ENCODE data around the gene ZNF354C.
"Not testable (repeated sequence)": the region's sequence is repeated elsewhere in the genome, so short reads cannot be mapped to it uniquely, and the experiment has no call there.

The ZNF354C gene

DNA sequence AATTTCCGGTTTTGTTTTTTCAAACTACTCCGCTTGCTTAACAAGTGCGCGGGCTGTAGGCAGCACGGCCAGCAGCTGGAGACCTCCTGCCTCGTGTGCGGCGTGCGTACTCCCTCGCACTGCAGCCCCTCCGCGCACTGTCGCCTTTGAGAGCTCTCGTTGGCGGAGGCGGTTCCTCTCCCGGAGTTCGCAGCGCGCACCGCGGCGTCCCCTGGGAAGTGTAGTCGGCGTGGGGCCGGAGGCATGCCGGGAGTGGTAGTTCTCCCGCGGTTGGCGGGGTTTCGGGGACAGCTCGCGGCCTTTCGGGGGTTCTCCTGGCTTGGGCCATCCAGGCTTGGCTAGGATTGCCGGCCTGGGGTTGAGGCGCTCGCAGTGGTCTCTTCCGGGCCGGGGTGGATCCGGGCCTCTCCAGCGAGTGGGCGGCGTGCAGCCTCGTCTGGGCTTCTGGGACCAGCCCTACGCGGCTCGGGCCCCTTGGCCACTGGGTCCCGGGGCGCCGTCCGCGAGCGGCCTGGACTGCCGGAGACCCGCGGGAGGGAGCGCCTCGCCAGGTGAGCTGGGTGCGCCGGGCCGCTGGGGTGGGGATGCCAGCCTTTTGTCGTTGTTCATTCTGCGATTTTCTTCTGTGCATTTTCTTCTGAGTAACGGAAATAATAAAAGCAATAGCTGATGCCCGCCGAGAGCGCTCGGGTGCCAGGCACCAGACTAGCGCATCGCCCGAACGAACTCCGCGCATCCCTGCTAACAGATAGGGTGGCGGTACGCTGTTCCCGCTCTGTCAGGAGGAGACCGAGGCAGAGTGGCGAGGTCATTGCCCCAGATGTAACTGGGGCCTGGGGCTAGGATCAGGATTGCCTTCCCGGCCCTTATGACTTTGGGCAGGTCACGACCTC lies at the start of gene ZNF354C:
ZNF354C (plus strand) TSS at position 258 of the 893 bp plus-strand sequence. CDS start 1,696 bp downstream, outside the sequence.
- peak; percentile 65 for DNase-seq

DNA sequence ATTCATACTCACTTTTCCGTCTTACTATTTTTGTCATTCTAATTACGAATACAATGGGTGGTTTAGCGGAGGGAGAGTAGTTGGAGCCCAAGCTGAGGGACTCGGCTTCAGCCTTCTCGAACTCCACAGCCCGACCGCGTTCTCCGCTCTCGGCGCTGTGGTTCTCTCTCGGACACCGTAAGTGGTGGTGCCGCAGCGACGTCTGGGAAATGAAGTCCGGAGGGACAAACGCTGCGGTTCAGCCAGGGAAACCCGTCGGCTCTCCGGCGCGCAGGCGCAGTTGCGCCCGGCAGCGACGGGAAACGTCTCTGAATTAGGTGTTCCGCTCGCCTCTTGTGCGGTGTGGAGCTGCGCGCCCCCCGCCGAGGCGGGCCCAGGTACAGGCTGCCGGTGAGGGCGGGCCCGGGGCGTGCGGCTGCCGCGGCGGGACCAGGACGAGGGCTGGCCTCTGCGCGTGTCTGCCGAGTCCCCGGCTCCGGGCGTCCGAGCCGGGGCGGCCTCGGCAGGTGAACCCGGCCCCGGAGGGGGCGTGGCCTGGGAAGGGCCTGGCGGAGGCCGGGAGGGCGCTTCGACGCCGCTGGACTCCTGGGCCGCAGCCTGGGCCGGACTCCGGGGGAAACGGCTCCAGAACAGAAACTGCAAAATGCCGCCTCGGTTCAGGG lies 36.5 kb upstream of the ZNF354C start, which contains the start of gene ZNF879:
ZNF879 (plus strand) TSS at position 277 of the 662 bp plus-strand sequence. CDS start 1,201 bp downstream, outside the sequence.
- peak; percentile 79 for DNase-seq

DNA sequence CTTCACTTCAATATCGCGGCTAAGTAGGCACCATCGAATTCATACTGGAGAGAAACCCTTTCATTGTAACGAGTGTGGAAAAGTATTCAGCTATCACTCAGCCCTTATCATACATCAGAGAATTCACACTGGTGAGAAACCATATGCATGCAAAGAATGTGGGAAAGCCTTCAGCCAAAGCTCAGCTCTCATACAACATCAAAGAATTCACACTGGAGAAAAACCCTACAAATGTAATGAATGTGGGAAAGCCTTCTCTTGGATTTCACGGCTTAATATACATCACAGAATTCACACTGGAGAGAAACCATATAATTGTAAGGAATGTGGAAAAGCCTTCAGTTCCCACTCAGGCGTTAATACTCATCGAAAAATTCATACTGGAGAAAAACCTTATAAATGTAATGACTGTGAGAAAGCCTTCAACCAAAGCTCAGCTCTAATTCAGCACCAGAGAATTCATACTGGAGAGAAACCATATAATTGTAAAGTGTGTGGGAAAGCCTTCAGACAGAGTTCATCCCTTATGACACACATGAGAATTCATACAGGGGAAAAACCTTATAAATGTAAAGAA lies 27.1 kb upstream of the ZNF354C start:
- DNase-seq: no peak

DNA sequence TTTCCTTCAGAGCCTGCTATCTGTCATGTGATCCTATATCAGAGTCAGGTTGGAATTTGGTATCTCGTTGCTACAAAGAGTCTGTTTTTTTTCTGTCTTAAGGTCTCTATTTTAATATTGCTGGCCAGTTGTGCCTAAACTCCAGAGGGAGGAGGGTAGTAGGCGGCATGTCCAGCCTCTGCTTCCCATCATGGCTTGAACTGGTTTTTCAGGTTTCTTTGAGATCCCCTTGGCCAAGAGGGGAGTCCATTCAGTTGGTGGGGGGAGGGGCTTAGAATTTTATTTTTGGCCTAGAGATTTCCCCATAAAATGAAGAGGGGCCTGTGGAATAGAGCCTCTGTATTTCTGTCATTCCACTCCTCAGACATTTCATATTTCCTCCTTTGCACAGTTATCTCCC lies 15.4 kb upstream of the ZNF354C start:
- no peak for DNase-seq

DNA sequence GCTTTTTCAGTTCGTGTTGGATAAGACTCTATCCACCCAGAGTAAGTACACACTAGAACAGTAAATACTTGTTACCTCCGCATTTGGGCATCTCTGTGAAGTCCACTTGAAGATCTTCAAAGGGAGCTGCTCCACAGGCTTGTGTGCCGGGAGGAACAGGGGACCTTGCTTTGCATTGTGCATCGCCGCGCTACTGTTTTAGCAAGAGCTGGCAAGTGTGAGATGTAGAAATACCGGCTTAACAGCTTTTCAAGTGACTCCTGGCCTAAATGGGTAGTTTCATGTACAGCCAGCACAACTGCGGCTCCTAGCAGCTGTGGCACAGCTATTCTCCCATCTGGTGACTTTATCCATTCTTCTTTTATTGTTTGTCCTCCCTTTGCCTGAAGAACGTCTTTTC lies 8.4 kb upstream of the ZNF354C start:
- no peak for DNase-seq

DNA sequence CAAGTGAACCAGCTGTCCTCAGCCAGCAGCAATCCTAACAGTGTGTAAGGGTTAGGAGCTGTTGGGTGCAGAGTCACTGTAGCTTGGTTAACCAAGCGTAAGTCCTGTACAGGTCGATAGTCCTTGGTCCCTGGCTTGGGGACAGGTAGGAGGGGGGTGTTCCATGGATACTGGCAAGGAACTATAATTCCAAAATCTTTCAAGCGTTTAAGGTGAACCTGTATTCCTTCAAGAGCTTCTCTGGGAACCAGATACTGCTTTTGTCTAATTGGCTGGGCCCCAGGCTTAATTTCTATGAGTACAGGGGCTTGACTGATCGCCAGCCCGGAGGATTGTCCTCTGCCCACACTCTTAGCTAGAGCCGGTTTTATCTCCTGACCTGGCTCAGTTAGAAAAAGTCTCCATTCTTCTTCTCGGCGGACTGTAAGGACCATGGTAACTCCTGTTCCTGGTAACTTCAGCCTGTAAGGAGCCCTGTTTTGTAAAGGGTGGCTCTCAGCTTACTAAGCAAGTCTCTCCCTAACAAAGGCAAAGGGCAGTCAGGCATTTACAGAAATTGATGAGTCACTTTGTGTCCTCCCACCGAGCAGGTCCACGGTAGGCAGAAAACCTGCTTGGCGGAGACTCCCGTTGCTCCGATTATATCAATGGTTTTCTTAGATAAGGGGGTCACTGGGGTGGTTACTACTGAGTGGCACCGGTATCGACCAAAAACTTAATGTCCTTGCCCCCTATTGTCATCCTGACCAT lies 6.0 kb upstream of the ZNF354C start:
- no peak for DNase-seq

DNA sequence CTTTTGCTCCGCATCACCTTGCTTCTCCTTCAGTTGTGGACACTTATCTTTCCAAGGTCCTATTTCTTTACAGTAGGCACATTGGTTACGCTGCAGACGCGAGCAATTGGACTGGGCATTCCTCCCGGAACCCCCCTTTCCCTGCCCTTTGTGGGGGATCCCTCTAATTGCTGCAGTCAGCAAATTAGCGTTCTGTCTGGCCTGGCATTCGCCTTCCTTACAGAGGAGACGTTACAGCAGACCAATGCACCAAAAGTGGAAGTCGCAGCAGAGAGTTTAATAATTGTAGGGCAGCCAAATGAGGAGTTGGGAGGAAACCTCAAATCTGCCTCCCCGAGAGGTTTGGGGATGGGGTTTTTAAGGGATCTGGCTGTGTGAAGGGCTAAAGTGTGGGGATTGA lies 5.3 kb upstream of the ZNF354C start:
- DNase-seq: no peak

DNA sequence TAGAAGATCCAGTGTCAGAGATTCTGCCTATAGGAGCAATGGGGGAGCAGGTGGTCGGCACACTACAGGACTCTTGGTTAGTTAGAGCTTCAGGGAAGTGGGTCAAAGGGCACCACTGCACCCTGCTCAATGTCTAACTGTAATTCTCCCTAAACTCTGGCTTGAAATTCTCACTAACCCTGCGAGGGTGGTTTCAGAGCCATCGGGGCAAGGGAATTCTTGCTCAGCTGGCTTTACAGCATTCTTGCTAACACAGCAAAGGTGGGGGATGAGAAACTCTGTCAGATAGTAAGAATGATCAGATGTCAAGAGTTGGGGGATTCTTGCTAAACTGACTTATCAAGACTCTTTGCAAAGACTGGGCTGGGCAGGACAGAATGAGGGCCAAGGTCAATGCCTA lies 4.7 kb upstream of the ZNF354C start:
- no peak for DNase-seq

DNA sequence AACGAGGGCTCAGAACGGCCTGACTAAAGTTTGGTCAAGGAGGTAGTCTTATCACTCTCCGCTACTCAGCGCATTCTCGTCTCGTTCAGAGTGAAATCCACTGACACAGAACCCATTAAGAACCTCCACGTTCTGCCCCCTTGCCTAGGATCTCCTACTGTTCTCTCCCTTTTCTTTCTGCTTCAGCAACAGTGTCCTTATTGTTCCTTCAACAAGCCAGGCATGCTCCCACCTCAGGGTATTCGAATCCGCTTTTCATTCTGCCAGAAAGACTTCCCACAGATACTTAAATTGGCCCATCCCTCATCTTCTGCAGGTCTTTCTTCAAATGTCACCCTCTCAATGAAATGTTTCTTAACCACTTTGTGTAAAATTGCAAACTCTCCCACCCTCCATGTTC lies 4.3 kb upstream of the ZNF354C start:
- DNase-seq: no peak

DNA sequence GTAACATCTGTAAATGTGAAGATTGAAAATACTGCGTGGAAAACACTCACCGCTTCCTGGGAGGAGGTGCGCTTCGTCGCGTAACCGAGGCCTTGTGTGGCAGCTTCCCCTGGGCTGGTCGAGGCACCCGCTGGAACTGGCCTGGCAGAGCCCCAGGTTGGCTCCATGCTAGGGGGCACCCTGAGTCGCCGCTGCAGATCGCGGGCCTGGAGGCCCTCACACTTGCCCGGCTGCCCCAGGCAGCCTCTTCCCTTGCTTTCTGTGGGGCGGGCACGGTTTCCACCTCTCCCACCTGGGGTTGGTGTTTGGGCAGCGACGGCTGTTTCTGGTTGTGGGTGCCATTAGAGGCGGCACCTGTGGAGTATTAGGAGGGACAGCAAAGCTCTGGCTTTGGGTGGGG lies 852 bp downstream of the ZNF354C start:
- no peak for DNase-seq

DNA sequence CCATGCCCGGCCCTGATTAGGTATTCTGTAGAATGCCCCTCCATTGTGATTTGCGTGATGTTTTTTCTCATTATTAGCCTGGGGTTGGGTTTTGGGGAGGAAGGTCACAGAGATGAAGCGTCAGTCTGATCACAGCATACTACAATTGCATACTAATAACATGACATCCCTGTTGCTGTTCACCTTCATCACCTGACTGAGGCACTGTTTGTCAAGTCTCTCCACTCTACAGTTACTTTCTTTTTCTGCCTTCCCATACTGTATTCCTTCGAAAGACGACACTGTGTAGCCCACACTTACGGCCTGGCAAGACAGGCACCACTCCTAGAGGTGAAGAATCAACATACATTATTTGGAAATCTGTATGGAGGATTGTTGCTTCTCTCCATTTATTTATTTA lies 5.5 kb downstream of the ZNF354C start:
- no peak for DNase-seq

DNA sequence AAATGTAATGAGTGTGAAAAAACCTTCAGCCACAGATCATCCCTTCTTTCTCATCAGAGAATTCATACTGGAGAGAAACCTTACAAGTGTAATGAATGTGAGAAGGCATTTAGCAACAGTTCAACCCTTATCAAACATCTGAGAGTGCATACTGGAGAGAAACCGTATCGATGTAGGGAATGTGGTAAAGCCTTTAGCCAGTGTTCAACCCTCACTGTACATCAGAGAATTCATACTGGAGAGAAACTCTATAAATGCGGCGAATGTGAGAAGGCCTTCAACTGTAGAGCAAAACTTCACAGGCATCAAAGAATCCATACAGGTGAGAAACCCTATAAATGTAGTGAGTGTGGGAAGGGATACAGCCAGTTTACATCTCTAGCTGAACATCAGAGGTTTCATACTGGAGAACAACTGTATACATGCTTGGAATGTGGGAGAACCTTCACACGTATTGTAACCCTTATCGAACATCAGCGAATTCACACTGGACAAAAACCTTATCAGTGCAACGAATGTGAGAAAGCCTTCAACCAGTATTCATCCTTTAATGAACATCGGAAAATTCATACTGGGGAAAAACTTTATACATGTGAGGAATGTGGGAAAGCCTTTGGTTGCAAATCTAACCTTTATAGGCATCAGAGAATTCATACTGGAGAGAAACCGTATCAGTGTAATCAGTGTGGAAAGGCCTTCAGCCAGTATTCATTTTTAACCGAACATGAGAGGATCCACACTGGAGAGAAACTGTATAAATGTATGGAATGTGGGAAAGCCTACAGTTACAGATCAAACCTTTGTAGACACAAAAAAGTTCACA lies 19.2 kb downstream of the ZNF354C start:
- DNase-seq: no peak

DNA sequence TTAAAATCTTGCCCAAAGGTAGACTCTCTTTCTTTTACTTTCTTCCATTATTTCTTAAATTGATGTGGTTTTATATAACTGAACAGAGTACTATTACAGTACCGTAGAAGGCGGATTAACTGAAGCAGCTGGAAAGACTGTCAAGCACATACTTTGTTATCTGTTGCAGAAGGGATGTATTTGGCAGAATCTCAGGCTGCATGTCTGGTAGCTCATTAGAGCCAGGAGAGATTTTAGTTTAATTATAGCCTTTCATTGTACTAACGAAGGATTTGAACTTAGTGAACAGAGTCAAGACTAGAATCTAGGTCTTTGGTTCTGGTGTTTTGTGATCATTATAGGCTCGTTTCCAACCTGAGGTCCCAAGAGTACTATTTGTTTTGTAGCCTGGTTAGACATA lies 20.6 kb downstream of the ZNF354C start:
- no peak for DNase-seq

DNA sequence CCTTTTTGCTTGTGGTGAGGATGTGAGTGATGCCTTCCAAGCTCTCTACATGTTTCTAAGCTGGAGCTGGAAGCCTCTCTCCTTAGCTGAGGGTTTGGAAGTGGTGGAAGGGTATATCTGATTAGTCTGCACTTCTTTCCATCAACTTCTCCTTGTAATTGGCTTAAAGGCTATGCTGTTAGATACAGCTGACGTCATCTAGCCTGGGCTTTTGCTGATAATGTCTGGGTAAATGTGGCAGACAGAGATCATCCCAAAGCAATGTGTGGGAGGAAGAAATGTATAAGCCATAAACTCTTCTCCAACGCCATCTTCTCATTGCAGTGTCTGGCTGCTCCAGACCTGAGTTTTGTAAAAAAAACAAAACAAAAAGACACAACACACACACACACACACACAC lies 29.3 kb downstream of the ZNF354C start:
- no peak for DNase-seq

DNA sequence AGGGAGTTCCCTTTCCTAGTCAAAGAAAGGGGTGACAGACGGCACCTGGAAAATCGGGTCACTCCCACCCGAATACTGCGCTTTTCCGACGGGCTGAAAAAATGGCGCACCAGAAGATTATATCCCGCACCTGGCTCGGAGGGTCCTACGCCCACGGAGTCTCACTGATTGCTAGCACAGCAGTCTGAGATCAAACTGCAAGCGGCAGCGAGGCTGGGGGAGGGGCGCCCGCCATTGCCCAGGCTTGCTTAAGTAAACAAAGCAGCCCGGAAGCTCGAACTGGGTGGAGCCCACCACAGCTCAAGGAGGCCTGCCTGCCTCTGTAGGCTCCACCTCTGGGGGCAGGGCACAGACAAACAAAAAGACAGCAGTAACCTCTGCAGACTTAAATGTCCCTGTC lies 41.1 kb downstream of the ZNF354C start:
- DNase-seq: not testable (repeated sequence)

DNA sequence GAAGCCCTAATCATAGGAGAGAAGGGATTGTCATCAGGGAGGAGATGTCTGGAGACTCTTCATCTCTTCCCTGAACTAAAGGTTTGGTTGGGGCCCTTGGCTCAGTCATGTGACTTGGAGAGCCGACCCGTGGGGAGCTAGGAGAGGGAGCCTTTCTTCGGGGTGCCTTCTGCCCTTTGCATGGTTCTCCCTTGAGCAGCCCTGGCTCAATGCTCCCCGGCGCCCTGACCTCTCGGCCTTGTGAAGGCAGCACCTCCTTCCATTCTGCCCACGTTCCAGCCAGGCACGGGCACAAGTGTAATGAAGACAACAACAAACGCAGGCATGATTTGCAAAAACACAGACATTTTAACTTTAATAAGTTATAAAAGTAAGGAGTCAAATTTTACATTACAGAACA lies 50.4 kb downstream of the ZNF354C start:
- DNase-seq: no peak

DNA sequence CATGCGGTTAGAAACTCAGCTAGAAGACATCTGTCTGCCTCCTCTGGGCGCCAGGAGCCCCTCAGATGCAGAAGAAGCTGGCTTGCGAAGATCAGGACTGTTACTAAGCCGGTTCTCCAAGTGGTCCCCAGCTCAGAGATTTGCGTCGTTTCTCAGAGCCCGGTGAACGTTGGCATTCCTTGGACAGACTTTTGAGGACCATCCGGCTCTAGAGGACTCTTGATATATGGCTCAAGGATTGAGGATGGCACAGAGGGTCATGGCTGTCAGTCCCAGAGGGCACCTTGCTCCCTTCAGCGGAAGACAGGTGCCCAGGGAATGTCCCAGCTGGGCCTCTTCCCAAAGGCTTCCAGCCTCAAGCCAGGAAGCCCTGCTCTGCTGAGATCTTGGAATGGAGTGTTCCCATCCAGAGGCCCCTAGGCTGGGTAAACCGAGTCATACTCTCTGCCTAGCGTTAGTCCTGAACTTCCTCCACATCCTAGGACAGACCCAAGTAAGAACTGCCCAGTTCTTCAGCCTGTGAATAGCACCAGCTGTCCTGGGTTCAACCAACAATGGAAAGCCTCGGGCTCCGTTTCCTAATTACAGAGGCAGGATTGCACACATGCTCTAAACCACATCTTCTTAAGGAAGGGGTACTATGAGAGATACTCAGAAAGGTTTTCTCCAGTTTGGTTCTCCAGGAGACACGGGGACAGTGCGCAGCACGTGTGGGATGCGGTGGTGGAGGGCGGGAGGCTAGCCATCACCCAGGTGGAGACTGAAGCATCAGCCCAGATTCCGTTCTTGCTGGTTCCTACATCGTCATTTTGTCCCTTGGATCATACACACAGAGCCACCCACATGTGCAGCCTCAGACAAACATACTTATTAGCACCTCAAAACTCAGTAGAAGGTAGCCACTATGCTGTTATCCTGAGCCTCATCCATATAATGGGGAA lies 51.4 kb downstream of the ZNF354C start:
- DNase-seq: no peak

DNA sequence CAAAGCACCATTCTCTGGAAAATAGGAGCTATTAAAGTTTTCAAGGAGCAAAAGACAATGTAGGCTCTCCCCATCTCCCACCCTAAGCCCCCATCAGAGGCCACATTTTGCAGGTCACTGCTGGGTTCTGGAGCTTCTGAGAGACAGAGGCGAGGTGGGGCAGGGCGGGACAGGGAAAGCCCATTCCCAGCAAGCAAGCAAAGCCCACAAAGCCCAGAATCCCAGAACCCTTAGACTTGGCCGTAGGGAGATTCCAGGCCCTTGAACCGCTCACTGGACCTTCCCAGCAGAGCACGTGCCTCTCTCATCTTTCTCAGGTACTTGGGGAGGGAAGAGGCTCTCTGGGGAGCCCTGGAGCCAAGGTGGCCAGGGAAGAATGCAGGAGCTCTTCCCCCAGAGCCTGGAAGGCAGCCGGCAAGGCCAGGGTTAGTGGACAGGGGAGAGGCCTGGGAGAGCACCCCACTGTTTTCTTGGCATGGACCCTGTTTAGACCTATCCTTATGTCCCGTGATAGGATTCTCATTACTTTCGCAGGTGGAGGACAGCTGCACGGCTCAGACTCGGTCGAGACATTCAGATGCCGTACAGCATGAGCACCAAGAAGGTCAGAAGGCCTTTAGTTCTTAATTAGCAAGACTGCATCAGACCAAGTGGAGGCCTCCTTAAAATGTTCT lies 52.4 kb downstream of the ZNF354C start:
- no peak for DNase-seq

DNA sequence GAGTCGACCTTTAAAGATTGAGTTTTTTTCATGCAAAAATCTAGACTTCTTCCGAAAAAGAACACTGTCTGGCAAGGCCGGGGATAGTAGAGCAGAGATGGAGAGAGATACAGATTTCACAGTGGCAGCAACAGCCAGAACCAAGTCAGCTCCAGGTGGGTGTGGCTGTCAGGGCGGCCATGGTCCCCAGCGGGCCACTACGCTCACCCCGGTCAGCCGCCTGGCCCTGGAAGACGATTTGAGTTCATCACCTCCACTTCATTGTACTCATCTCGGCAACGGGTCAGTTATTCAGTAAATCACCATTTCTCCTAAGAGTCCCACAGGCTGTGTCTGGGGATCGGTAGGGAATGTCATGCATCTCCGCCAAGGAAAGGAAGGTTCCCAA lies 53.0 kb downstream of the ZNF354C start:
- no peak for DNase-seq

DNA sequence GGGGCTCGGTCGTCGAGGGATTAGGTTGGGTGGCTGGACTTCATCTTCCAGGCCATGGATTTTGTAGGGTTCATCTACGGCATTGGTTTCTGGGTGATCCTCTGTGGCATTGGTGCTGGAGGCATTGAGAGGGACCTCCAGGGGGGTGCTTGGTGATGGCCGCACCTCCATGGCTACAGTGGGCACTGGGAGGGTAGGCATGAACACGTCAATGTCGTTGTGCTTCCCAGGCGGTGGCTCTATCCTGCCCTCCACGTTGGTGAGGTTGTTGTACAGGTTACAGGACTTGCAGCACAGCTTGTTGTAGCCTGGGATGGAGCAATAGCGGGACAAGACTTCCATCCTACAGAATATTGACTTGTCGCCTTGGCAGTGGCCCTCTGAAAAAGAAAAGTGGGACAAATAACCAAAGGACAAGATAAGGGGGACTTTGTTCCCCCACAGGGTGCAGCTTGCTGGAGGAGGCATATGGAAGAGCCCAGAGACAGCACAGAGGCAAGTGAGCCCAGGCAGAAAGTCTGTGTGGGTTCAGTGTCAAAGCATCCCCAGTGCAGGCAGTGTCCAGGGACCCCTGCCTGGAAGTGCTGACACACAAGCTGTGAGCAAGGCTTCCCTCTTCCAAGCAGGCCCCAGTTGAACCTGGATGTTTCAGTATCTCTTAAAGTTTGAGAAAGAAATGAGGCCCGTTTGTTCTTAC lies 53.9 kb downstream of the ZNF354C start:
- DNase-seq: no peak

Measured in NCI-H446 treated with DMSO at 0.1 percent for 48 hours (cell line).